ENCODE data around the gene CCND3.
"Not testable (repeated sequence)": the region's sequence is repeated elsewhere in the genome, so short reads cannot be mapped to it uniquely, and the experiment has no call there.

Gene CCND3

GRCh38 chr6:41943456-41943855 lies 1.8 kb upstream of the CCND3 start:
- DNase-seq, result no peak

DNA sequence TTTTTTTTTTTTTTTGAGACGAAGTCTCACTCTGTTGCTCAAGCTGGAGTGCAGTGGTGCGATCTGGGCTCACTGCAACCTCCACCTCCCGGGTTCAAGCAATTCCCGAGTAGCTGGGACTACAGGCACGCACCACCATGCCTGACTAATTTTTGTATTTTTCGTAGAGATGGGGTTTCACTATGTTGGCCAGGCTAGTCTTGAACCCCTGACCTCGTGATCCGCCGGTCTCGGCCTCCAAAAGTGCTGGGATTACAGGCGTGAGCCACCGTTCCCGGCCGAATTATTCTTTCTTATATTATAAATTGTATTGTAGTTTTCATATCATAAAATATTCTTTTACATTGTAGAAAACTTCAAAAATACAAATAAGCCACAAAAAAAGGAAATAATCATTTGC lies 1.3 kb upstream of the CCND3 start:
- not testable (repeated sequence) for DNase-seq

GRCh38 chr6:41942067-41942851 lies 651 bp upstream of the CCND3 start:
- DNase-seq, result no peak

DNA sequence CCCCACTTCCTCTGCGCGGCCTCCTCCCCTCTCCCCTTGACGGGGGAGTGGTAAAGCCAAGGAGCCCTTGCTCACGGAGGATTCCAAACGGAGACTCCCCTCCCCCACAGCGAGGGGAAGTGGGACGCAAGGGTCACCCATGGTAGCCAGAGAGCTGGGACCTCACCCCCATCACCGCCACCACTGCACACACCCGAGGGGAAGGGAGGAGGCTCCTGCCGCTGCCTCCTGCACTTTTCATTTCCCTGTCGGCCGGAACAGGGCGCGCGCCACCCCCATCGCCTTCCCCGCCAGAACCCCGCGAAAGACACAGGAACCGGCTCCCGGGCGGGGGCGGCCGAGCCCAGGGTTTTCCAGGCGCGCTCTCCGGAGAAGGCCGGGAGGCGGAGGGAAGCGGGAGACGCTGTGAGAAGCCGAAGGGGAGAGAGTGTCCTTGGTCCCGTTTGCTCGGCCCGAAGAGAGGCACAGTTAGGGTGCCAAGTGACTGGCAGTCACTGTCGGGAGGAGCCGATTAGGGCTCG lies 789 bp downstream of the CCND3 start:
- peak; percentile 14 for DNase-seq

GRCh38 chr6:41939848-41940758 lies 1.5 kb downstream of the CCND3 start:
- DNase-seq, result no peak

GRCh38 chr6:41939176-41939847 lies 2.3 kb downstream of the CCND3 start:
- DNase-seq, result no peak

- no peak for DNase-seq
Observed at GRCh38 chr6:41938590-41939175, 2.9 kb downstream of the CCND3 start.

DNA sequence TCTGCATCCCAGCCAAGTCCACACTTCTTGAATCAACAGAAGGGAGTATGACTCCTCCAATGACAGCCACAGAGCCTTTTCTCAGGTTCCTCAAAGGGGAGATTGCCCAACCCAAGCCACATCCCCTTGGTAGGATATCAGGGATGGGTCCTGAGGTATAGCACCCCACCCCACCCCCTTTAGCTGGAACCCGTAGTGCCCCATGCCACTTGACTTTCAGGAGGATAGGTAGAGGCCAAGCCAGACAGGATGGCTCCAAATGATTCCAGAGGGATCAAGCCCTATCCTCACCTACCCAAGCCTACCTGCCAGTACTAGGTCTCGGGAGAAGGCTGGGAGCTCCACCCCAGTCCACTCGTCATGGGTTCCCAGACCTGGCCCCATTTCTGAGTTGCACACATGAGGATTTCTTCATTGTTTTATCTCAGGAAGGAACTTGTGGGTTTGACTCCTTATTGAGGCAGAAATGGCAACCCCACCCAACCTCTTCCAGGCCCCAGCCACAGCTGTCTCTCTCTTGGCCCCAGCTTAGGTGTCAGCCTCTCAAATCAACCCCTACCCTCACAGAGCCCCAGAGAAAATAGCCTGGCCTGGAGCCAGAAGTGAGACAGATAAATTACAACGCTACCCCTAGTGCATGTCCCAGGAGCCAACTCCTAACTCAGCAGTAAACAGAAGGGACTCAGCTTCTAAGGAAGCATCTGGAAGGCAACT lies 3.6 kb downstream of the CCND3 start:
- no peak for DNase-seq

- DNase-seq, result no peak
Observed at GRCh38 chr6:41937472-41937860, 4.1 kb downstream of the CCND3 start.

DNA sequence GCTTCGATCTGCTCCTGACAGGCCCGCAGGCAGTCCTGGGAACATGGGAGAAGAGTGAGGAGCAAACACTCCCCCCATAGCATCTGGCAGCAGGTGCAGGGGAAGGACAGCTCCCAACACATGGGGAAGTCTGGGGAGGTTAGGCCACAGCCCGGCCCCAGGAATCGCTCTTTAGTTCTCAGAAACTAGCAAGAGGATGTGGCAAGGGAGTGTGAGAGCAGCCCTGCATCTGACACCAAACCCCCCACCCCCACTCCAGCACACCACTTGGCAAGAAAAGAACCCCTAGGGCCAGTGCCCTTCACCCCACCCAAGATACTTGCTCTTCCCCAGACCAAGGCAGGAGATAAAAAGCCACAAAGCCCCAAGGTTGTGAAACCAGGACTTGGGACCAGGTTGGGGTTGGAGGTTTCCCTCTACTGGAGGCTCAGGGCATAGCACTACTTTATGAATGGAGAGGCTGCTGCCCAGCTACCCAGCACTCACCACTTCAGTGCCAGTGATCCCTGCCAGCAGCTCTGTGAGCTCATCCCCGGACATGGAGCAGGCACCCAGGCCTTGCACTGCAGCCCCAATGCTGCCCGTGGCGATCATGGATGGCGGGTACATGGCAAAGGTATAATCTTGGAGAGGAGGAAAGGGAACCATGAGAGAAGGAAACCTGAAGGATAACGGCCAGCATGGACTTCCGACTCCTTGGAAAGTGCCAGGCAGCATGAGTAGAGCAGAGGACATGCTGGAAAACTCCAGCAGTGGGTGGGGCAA lies 5.4 kb downstream of the CCND3 start:
- DNase-seq, result peak; percentile 44

- no peak for DNase-seq
Observed at GRCh38 chr6:41935685-41936072, 5.9 kb downstream of the CCND3 start.

GRCh38 chr6:41935193-41935574 lies 6.4 kb downstream of the CCND3 start:
- DNase-seq, result no peak

DNA sequence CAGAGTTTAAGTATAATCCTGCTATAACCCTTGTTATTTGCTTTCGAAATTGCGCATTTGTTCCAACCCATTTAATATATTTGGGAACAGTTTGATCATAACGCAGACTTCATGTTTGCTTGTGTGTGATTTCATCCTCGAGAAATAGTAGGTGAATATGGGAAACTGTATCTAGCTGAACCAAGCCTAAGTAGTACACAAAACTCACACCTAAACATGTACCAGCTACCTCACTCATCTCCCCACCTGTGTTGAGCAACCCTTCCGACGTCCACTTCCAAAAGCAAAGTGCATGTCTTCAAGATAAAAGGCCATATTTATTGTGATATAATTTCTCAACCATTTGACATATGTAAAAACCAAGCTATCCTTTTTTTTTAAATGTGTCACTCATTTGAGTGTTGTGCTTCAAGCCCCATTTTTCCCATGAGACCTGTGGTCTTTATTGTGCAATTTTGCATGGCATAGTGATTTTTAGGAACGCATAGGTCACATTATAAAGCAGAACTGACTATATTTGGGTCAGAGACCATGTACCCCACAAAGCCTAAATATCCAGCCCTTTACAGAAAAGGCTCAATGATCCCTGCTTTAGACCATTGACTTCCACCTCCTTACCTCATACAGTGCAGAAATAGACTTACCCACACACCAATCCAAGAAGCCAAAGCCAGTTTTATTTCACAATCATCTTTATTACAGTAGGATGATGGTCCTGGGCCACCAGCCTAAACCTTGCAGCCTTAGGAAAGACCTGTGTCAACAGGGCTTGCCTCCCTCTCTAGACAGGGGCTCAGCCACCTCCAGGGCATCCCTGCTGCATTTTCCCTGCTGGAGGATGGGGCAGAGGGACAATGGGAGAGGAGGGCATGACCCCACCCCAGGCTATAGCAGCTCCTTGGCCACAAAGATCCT lies 7.1 kb downstream of the CCND3 start:
- no peak for DNase-seq

DNA sequence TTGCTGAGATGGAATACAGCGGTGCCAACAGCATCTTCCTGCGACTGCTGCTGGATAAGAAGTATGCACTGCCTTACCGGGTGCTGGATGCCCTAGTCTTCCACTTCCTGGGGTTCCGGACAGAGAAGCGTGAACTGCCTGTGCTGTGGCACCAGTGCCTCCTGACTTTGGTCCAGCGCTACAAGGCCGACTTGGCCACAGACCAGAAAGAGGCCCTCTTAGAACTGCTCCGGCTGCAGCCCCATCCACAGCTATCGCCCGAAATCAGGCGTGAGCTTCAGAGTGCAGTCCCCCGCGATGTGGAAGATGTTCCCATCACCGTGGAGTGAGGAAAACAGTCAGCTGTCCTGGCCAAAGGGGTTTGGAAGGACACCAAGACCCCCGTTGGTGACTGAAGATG lies 9.2 kb downstream of the CCND3 start:
- no peak for DNase-seq

- DNase-seq, result no peak
Observed at GRCh38 chr6:41931792-41932191, 9.8 kb downstream of the CCND3 start.

GRCh38 chr6:41929924-41930323 lies 11.7 kb downstream of the CCND3 start:
- DNase-seq, result no peak

GRCh38 chr6:41927253-41927652 lies 14.4 kb downstream of the CCND3 start:
- DNase-seq, result no peak

GRCh38 chr6:41922154-41922553 lies 19.5 kb downstream of the CCND3 start:
- no peak for DNase-seq

DNA sequence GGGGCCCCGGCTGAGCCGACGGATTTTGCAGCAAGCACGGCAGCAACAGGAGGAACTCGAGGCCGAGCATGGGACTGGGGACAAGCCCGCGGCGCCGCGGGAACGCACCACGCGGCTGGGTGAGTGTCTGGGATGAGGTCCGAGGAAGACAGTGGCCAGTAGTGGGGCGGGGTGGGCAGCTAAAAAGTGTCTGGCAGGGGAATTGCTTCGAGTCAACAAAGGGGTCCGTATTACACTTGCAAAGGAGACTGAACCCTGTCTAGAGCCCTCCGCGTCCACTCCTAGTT lies 20.0 kb downstream of the CCND3 start:
- no peak for DNase-seq

- DNase-seq, result peak; percentile 88
Observed at GRCh38 chr6:41920921-41921711, 20.5 kb downstream of the CCND3 start, which contains the start of the genes BYSL and MED20. TSS of gene BYSL (plus strand) at chr6:41921499. CDS start at chr6:41921563, 64 bp downstream. TSS of gene MED20 (minus strand) at chr6:41921139. CDS start at chr6:41921018, 121 bp downstream.
